Muscle layer of duodenum (tissue), 2 donors: ENCODE results near the gene CCBE1.

Source experiments
- H3K27ac ChIP-seq: one replicate; pipeline ENCODE4 v1.7.0; 2013; ENCODE audit warnings: mild to moderate bottlenecking, low read length
- H3K27me3 ChIP-seq: one replicate; pipeline ENCODE4 v1.7.0; 2013; ENCODE audit warnings: low read depth, mild to moderate bottlenecking, control low read depth, low read length
- H3K36me3 ChIP-seq, 2 donors: one replicate each; pipeline ENCODE4 v1.7.0; 2013; ENCODE audit warnings: low read length in 2 of 2, control low read depth in 1 of 2, mild to moderate bottlenecking in 1 of 2; ENCODE audit not compliant: insufficient read depth in 2 of 2, control insufficient read depth in 1 of 2
- H3K4me1 ChIP-seq, 2 donors: one replicate each; pipeline ENCODE4 v1.7.0; 2013; ENCODE audit warnings: low read length in 2 of 2, mild to moderate bottlenecking in 2 of 2, control low read depth in 1 of 2, moderate library complexity in 1 of 2; ENCODE audit not compliant: insufficient read depth in 2 of 2, control insufficient read depth in 1 of 2
- H3K4me3 ChIP-seq, 2 donors: one replicate each; pipeline ENCODE4 v1.7.0; 2013; ENCODE audit warnings: low read length in 2 of 2, low read depth in 1 of 2, mild to moderate bottlenecking in 1 of 2
- H3K9me3 ChIP-seq, 2 donors: one replicate each; pipeline ENCODE4 v1.7.0; 2013; ENCODE audit warnings: low read length in 2 of 2, control low read depth in 1 of 2, mild to moderate bottlenecking in 1 of 2; ENCODE audit not compliant: control insufficient read depth in 1 of 2
- donor health status: healthy.

The CCBE1 gene

GRCh38 chr18:59400407-59400806 is 296.8 kb downstream of the CCBE1 start:
- Histone ChIP-seq H3K27me3 (peaks cover 5% of the 10 kb centered on the region), H3K4me3 (no peak overlapping the region), H3K4me1 (no peaks in the 10 kb centered on the region), H3K36me3 (no peaks in the 10 kb centered on the region), H3K27ac (no peak overlapping the region), H3K9me3 (no peaks in the 10 kb centered on the region)

- Histone ChIP-seq H3K27ac (no peak overlapping the region), H3K36me3 (no peaks in the 10 kb centered on the region), H3K4me1 (no peaks in the 10 kb centered on the region), H3K4me3 (no peak overlapping the region), H3K27me3 (peaks cover 5% of the 10 kb centered on the region), H3K9me3 (no peaks in the 10 kb centered on the region)
Observed at GRCh38 chr18:59395226-59396175, 301.7 kb downstream of the CCBE1 start.

- Histone ChIP-seq H3K4me3 (no peak overlapping the region), H3K36me3 (no peaks in the 10 kb centered on the region), H3K4me1 (no peaks in the 10 kb centered on the region), H3K9me3 (no peaks in the 10 kb centered on the region), H3K27ac (no peak overlapping the region), H3K27me3 (peaks cover 5% of the 10 kb centered on the region)
Observed at GRCh38 chr18:59393381-59393780, 303.8 kb downstream of the CCBE1 start.

- H3K4me1 ChIP-seq, result no peaks in the 10 kb centered on the region
- no peaks in the 10 kb centered on the region for H3K27me3 ChIP-seq
- H3K4me3 ChIP-seq, result no peak overlapping the region
- H3K36me3 ChIP-seq, result no peaks in the 10 kb centered on the region
- no peak overlapping the region for H3K27ac ChIP-seq
- no peaks in the 10 kb centered on the region for H3K9me3 ChIP-seq
Observed at GRCh38 chr18:59388817-59389216, 308.4 kb downstream of the CCBE1 start.

- Histone ChIP-seq H3K9me3 (no peaks in the 10 kb centered on the region), H3K4me3 (no peak overlapping the region), H3K27me3 (no peaks in the 10 kb centered on the region), H3K4me1 (no peaks in the 10 kb centered on the region), H3K36me3 (no peaks in the 10 kb centered on the region), H3K27ac (no peak overlapping the region)
Observed at GRCh38 chr18:59387687-59388565, 309.3 kb downstream of the CCBE1 start.

GRCh38 chr18:59386909-59387686 is 310.1 kb downstream of the CCBE1 start:
- no peak overlapping the region for H3K27ac ChIP-seq
- H3K4me1 ChIP-seq, result no peaks in the 10 kb centered on the region
- no peak overlapping the region for H3K4me3 ChIP-seq
- no peaks in the 10 kb centered on the region for H3K27me3 ChIP-seq
- no peaks in the 10 kb centered on the region for H3K9me3 ChIP-seq
- no peaks in the 10 kb centered on the region for H3K36me3 ChIP-seq

- Histone ChIP-seq H3K27ac (no peak overlapping the region), H3K9me3 (no peaks in the 10 kb centered on the region)
Observed at GRCh38 chr18:59385191-59385590, 312.0 kb downstream of the CCBE1 start.

GRCh38 chr18:59383851-59384250 is 313.4 kb downstream of the CCBE1 start:
- no peaks in the 10 kb centered on the region for H3K4me1 ChIP-seq
- H3K36me3 ChIP-seq, result no peaks in the 10 kb centered on the region
- H3K27me3 ChIP-seq, result no peaks in the 10 kb centered on the region
- no peak overlapping the region for H3K4me3 ChIP-seq
- no peaks in the 10 kb centered on the region for H3K9me3 ChIP-seq
- no peak overlapping the region for H3K27ac ChIP-seq

More at GRCh38 chr18:59385191-59385590, 312.0 kb downstream of the CCBE1 start:
- Histone ChIP-seq H3K4me3 (no peak overlapping the region), H3K27me3 (no peaks in the 10 kb centered on the region), H3K36me3 (no peaks in the 10 kb centered on the region), H3K4me1 (no peaks in the 10 kb centered on the region)

- no peak overlapping the region for H3K4me3 ChIP-seq
Observed at GRCh38 chr18:59382383-59382782, 314.8 kb downstream of the CCBE1 start.

GRCh38 chr18:59381949-59382348 is 315.3 kb downstream of the CCBE1 start:
- Histone ChIP-seq H3K36me3 (no peaks in the 10 kb centered on the region), H3K4me1 (peaks cover 0 to 2% of the 10 kb centered on the region in 2 donors), H3K27me3 (no peaks in the 10 kb centered on the region), H3K27ac (no peak overlapping the region), H3K4me3 (no peak overlapping the region), H3K9me3 (no peaks in the 10 kb centered on the region)

More at GRCh38 chr18:59382383-59382782, 314.8 kb downstream of the CCBE1 start:
- H3K27me3 ChIP-seq, result no peaks in the 10 kb centered on the region
- H3K9me3 ChIP-seq, result no peaks in the 10 kb centered on the region
- no peak overlapping the region for H3K27ac ChIP-seq
- H3K4me1 ChIP-seq, result no peaks in the 10 kb centered on the region
- no peaks in the 10 kb centered on the region for H3K36me3 ChIP-seq
